ENCODE results near the gene HPX.

HPX gene

GRCh38 chr11:6440906-6441358, at the start of gene HPX:
Gene HPX, minus strand, starts transcription at chr11:6440987. Its CDS starts 24 bp downstream, at chr11:6440963.
- DNase-seq, result no peak

- no peak for DNase-seq
These were observed 48.5 kb upstream of the HPX start for GRCh38 chr11:6489306-6489705.

- DNase-seq, result no peak
These were observed 48.0 kb upstream of the HPX start for GRCh38 chr11:6488821-6489220.

- no peak for DNase-seq
These were observed 47.6 kb upstream of the HPX start for GRCh38 chr11:6488342-6488741.

GRCh38 chr11:6486938-6487337, 46.2 kb upstream of the HPX start:
- no peak for DNase-seq

- no peak for DNase-seq
These were observed 45.5 kb upstream of the HPX start for GRCh38 chr11:6486256-6486655.

GRCh38 chr11:6485661-6486060, 44.9 kb upstream of the HPX start:
- no peak for DNase-seq

GRCh38 chr11:6483015-6483414, 42.2 kb upstream of the HPX start:
- DNase-seq, result no peak

- no peak for DNase-seq
These were observed 41.7 kb upstream of the HPX start for GRCh38 chr11:6482441-6482840.

GRCh38 chr11:6481924-6482275, 41.1 kb upstream of the HPX start:
- DNase-seq, result no peak

- peak; percentile 99 for DNase-seq
These were observed 40.5 kb upstream of the HPX start, which contains the start of the genes ARFIP2 and TIMM10B for GRCh38 chr11:6481012-6481923. Gene ARFIP2, minus strand, starts transcription at chr11:6481331. Its CDS starts 910 bp downstream, at chr11:6480421. Gene TIMM10B, plus strand, starts transcription at chr11:6481501. Its CDS starts 16 bp downstream, at chr11:6481517.

GRCh38 chr11:6480299-6480914, 39.6 kb upstream of the HPX start:
- no peak for DNase-seq

- no peak for DNase-seq
These were observed 35.8 kb upstream of the HPX start for GRCh38 chr11:6476571-6476970.

- DNase-seq, result no peak
These were observed 35.1 kb upstream of the HPX start for GRCh38 chr11:6475936-6476335.

- no peak for DNase-seq
These were observed 34.2 kb upstream of the HPX start for GRCh38 chr11:6474806-6475500.

GRCh38 chr11:6474413-6474792, 33.6 kb upstream of the HPX start:
- DNase-seq, result no peak

- peak; percentile 98 for DNase-seq
These were observed 32.9 kb upstream of the HPX start, which contains the start of gene TRIM3 for GRCh38 chr11:6473451-6474412. Gene TRIM3, minus strand, starts transcription at chr11:6473941. Its CDS starts 8,246 bp downstream, at chr11:6465695.

GRCh38 chr11:6472934-6473333, 32.1 kb upstream of the HPX start:
- no peak for DNase-seq

GRCh38 chr11:6469599-6469998, 28.8 kb upstream of the HPX start:
- no peak for DNase-seq

GRCh38 chr11:6468712-6469495, 28.1 kb upstream of the HPX start:
- peak; percentile 96 for DNase-seq

GRCh38 chr11:6459099-6459450, 18.3 kb upstream of the HPX start:
- no peak for DNase-seq
